ENCODE measurements around the gene SPRTN.
A peak's percentile ranks its signal among the peaks of the same experiment; 100 is the strongest.
"Not testable (repeated sequence)": the region's sequence is repeated elsewhere in the genome, so short reads cannot be mapped to it uniquely, and the experiment has no call there.

Gene SPRTN

DNA sequence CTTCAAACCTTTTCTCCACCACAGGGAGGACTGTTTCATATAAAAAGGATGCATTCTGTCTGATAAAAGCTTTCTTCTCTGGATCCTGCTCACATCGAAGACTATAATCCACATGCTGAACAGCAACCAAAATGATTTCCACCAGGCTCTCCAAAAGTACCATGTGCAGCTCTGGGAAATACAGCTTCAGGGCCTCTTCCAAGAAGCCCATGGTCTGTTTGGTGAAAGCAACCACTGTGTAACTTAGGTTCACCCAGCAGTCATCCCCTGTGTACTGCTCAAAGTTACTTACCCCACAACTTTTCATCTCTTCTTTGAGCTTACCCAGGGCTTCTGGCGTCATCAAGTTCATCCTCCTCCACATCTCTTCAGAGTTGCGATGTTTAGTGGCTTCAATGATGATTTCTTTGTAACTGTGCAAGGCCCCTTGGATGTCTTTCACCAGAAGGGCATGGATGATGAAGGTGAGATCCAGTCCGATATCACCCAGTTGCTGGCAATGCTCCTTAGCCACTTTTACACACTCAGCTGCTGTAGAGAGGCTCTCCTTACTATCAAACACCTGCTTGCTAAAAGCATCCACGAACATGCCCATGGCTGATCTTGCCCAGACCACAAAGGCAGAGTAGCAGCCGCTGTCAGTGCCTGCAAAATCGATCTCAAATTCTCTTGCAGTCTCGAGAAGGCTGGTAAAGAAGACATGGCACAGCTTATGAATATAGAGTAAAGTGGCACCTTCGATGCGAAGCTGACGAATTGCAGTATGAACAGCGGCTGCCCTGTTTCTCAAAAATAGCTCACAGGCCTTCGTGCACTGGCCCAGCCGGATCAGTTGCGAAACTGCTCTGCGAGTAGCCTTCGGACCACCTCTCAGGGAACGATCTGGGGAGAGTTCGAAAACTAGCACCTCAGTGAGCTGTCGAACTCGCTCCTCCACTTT lies 2.2 kb upstream of the SPRTN start:
- no peak for DNase-seq

DNA sequence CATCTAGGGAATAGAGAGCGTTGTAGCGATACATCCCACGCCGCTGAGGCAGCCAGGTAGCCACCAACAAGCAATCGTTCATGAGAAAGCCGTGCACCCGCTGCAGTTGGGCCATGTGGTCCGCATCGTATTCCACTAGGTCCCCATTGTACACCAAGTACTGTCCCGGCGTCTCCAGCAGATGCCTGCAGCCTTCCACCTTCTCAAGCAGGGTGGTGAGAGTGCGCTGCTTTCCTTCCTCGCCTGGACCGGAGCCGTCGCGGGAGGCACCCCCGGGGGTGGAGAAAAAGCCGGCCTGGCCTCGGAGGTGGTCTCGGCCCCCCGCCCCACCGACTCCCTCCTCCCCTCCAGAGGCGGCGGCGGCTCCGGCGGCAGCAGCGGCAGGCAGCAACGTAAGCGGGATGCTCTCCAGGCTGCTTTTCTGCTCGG lies 1.0 kb upstream of the SPRTN start:
- no peak for DNase-seq

DNA sequence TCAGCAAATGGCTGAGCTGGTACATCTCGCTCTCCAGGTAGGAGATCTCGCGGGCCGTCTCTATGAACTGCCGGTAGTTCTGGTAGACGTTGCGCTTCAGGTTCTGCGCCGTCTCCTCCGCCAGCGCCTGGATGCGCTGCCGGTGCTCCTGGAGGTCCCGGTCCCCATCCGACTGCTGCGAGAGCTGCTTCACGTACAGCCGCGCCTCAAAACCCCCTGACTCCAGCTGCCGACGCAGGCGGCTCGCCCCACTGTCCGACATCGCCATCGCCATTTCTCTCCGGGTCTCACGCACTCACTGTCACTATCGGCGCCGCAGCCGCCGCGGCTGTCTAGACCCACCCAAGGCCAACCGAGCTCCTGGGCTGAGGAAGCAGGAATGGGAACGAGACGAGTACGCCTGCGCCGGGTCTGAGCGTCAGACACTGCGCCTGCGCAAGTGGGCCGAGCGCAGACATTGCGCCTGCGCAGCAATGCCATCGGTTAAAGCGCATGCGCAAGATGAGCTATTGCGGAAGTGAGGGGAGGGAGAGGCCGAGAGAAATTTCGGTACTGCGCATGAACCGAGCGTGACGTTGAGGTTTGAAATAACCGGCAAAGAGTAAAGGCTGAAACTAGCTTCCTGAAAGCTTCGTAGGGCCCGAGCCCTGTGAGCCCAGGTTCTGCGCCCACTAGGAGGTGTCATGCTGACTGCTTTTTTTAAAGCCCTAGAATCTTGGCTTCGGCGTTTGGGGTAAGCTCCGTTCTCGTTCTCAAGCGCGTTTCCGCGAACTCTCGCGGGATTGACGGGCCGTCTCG lies 422 bp upstream of the SPRTN start, which contains the start of gene EXOC8:
EXOC8 (minus strand) TSS at position 381 of the 798 bp plus-strand sequence; CDS start at position 274, 107 bp downstream.
- DNase-seq: peak; percentile 99

DNA sequence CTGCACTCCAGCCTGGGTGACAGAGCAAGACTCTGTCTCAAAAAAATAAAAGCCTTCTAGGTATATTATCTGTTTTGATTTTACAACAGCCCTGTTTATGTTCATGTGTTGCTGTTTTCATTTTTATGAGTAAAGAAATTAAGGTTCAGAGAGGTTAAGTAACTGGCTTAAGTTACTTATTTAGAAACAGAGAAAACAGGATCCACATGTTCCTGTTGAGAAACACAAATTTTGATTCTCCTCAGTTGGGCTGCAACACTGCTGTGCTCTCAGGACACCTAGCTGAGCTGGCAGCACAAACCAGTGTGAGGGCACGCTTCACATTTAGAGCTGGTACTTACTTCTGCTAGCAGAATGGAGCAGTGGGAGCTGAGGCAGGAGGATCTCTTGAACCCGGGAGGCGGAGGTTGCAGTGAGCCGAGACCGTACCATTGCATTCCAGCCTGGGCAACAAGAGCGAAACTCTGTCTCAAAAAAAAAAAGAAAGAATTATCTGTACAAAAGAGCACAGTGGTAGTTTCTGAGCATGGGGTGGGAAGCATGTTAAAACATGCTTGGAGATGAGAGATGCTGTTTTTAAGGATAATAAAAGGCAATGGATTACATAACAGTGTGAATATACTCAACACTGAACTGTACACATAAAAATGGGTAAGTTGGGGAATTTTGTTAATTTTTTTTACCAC lies 2.4 kb downstream of the SPRTN start:
- no peak for DNase-seq

DNA sequence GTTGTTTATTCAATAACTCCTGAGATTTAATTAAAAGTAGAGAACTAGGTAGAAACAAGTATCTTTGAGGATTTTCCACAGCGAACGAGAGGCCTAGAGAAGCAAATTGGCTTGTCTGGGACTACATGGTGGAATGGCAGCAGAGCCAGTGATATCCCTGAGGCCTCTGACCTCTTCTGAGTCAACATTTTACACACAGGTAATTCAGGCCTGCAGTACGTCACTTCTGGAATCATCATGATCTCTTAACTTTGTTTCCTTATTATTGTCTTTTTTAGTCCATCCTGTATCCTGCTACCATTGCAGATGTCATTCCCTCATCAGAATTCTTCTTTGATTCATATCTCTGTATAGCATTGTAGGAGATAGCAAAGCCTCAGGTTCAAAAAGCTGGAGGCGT lies 9.9 kb downstream of the SPRTN start:
- no peak for DNase-seq

DNA sequence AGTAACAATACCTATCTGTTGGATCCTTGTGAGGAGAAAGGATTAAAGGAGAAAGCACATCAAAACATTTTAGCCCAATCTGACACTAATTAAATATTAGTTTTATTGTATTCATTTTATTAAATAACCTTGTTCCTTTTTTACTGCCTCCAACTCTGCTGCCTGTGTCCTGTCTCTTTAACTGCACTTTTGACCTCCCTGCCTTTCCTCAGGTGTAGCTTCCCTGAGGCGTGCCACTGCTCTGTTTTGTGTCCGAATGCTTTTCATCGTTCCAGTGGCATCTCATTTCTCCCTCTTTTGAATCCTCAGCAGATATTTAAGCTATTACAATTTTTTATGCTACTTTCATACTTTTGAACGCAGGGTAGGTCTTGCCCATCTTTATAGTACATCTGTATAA lies 10.3 kb downstream of the SPRTN start:
- no peak for DNase-seq

DNA sequence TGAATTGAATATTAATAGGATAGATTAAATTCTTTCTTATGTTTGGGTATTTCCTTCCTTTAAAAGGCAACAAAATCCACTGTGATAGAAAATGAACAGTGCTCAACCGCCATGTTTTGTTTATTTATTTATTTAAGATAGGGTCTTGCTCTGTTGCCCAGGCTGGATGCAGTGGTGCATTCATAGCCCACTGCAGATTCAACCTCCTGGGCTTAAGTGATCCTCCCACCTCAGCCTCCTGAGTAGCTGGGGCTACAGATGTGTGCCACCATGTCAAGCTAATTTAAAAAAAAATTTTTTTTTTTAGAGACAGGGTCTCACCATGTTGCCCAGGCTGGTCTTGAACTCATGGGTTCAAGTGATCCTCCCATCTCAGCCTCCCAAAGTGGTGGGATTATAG lies 10.8 kb downstream of the SPRTN start:
- DNase-seq: not testable (repeated sequence)

DNA sequence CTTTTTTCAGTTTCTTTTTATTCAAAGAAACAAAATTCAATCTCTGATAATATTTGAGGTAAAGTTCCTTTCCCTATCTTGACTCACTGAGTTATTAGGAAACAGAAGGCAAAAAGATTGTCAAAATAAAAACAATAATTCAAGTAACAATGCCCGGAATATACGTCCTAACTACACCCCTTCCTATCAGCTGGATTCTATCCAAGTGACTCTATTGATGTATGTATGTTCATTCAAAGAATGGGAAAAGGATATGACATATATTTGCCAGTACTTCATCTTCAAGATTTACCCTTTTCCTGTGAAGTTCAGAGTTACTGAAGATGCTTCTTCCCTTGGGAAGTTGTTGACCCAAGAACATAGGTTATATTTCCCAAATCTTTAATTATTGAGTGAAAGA lies 13.7 kb downstream of the SPRTN start:
- no peak for DNase-seq

DNA sequence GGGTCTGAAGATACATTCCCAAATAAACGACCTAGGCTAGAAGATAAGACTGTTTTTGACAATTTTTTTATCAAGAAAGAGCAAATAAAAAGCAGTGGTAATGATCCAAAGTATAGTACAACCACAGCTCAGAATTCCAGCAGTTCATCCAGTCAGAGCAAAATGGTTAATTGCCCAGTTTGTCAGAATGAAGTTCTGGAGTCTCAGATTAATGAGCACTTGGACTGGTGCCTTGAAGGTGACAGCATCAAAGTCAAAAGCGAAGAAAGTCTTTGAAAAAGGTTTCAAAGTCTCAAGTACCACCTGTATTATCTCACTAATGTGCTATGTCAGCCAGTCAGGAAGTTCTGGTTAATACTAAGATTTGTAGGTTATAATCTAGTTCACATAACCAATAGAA lies 15.0 kb downstream of the SPRTN start:
- DNase-seq: no peak

DNA sequence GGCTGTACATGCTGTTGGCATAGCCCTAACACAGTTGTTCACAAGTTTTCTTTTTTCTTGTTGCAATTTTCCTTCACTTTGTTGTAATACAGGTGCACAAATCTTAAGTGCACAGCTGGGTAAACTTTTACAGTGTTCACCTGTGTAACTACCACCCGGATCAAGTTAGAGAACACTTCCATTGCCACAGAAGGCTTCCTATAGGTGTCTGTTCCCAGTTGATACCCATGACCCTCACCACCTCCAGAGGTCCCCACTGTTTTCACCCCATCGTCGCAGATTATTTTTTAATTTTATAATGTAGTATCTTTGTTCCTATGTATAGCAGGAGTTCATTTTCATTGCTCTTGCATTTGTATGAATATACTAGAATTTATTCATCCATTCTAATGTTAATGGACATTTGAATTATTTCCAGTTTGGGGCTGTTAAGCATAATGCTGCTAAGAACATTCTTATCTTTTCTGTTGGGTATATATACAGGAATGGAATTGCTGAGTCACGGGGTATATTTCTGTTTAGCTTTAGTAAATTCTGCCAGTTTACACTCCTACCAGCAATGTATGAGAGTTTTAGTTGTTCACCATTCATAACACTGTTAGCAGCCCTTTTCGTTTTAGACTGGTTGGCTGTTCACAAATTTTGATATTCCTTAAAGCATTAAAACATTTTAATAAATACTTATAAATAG lies 16.4 kb downstream of the SPRTN start:
- DNase-seq: no peak

DNA sequence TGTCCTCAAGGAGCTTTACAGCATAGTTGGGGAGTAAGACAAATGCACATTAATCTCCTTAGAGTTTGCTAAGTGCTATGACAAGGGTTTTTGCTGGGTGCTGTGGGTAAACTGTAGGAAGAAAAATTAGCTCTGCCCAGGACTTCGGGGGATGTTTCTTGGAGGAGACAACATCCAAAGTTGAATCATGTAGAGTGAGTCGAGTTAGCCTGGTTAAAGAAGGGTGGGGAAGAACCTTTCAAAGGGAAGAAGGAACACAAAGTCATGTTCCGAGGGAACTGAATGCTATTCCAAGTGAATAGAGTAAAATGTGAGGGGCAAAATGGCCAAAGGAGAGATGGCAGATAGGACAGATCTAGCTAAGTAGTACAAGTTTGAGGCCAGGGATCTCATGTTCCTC lies 17.1 kb downstream of the SPRTN start:
- no peak for DNase-seq

DNA sequence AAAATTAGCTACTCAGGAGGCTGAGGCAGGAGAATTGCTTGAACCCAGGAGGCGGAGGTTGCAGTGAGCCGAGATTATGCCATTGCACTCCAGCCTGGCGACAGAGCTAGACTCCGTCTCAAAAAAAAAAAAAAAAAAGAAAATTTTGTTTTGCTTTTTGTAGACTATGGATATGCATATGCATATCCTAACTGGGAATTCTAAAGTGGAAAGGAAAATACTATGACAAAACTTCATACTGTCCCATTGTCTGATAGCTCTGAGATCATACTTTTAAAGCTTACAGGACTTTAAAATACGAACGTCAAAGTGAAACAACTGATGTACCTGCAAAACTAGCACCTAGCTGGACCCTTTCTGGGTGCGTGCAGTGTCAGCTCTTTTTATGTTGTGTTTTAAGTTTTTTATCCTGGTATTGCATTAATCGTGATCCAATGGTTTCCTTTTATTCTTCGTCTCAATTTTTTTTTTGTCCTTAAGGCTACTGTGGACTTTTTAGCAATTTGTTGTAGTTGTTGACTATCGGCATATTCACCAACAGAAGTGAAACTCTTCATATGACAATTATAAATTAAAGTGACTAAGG lies 19.2 kb downstream of the SPRTN start:
- DNase-seq: no peak

DNA sequence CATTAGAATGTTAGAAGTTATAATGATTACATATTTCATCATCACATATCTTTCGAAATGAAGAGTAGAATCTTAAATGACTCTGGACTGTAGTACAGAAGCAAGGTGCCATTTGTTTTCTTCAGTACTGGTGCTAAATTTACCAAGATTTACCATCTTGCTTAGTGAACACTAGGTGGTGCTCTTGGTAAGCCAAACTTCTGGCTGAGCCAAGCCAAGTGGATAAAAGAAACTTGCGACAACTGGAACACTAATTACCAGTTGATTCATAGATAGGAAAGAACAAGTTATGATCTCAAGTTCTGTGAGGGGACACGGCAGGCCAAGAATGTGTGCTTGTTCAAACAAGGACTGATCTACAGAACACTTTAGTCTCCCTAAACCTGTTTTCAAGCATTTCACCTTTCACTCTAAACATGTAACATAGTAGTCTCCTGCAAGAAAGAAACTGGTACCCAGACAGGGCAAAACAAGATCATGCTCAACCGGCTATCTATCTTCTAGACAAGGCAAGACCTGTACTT lies 19.8 kb downstream of the SPRTN start:
- peak; percentile 51 for DNase-seq

DNA sequence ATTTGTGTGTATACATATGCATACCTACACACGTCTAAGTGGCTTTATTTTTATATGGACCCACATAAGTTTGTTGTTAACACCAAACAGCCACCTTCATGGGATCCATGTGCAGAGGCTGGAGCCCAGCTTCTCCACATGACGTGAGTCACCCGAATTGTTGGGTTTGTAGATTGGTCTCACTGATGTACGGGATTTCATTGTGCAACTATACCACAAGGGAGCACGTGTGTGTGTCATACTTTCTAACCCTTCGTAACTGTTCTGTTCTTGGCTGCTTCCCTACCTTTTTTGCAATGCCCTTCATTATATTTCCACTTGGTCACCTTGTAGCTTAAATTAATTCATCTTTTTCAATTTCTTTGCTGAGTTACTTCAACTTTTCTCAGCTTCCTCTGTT lies 21.0 kb downstream of the SPRTN start:
- no peak for DNase-seq

DNA sequence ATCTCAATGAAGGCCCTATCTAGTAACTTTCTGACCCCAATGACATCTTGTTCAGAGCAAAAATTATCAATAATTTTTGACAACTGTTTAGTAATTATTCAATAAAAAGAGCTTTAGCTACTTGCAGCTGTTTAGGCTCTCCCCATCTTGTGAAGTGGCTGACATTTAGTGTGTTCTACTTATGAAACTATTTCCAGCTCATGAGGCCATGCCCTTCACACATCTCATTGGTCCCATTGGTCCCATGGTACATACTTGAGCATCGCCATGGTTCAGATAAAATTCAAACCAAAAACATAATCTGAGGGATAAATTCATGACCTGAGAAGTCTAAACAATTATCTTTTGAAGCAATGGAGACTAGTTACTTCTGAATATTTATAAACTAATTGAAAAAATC lies 24.2 kb downstream of the SPRTN start:
- no peak for DNase-seq

DNA sequence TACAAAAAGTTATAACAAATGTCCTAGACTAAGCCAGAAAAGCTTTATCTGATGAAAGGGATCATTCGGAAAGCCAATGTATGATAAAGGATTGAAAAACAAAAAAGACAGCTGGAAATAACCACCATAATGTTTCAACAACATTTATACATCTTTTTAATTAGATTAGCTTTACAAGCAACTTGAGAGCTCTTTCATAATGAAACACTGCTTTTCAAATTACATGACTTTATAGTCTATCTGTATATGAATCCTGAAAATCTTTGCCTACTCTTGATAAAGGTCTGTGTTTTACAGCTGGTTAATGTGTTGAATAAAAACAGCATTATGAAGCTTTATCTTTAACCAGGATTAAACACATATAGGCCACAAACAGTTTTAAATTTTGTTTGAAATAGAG lies 25.5 kb downstream of the SPRTN start:
- no peak for DNase-seq

DNA sequence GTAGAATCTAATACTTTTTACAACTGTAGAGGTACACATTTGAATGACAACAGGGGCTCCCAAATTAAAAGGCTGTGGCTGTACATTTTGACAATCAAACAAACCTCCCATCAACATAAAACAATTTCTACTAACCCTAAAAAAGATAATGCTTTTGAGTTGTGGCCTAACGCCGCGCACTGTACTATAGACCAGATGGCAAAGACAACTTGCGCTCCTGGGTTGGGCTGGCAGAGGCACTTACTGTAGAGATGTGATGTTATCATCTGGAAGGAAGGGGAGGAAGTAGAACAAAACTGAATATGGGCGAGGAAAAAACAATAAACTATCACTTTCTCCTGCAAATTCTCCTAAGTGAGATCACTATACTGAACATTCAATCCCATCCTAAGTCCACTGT lies 26.1 kb downstream of the SPRTN start:
- DNase-seq: no peak

DNA sequence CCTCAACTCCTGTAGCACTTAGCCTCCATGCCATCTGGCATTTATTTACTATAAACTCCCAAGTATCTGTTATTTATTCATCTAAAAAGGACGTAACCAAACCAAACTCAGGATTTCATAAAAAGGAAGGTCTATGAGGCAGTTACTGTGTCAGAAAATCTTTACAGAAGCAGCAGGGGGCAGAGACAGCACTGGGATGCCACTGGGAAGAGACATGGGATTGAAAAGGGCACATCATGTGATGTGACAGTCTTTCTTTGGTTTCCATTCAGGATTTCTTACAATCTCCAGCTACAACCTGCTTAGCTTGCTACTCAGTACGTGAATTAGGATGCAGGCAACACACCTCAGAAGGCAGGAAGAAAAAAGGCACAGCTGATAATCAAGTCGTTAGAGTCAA lies 31.2 kb downstream of the SPRTN start:
- DNase-seq: no peak

DNA sequence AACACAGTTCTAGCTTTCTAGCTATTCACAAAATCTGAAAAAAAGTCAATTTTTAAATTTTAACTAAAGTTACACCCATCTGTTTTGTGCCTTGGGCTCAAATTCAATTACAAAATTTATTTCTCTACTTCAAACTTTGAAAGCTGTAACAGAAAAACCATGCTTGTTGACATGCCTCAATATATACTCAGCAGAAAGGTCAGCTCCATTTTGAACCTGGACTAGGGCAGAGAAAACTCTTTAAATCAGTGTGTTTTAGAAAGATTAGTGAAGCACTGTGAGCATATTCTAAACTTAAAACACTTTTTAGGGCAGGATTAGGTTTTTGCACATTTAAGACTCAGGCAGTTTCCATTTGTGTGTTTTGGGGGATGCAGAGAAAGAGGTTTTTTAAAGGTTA lies 34.4 kb downstream of the SPRTN start:
- DNase-seq: no peak

DNA sequence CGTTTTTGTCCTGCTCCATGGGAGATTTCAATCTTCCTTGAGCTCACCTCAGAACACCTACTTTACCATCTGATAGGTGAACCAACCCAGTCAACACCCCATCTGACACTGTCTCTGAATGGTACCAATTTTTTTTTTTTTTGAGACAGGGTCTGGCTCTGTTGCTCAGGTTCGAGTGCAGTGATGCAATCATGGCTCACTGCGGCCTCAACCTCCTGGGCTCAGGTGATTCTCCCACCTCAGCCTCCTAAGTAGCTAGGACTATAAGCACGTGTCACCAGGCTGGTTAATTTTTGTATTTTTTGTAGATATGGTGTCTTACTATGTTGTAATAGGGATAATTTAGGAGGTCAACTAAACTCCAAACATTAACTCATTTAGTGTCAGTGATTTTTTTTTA lies 36.3 kb downstream of the SPRTN start:
- no peak for DNase-seq

DNA sequence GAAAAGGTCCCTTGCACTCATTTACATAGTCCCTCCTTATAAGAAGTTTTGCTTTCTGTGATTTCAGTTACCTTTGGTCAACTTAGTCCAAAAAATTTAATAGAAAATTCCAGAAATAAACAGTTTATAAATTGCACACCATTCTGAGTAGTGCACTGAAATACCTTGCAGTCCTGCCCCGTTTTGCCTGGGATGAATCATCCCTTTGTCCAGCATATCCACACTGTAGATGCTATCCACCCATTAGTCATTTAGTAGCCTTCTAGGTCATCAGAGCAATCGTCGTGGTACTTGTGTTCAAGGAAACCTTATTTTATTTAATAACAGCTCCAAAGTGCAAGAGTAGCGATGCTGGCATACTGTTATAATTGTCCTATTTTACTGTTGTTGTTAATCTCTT lies 38.0 kb downstream of the SPRTN start:
- DNase-seq: no peak

Measured in central memory CD4-positive, alpha-beta T cell (primary cell).